Lower leg skin (tissue), 3 donors: Measurements from ENCODE around the gene YKT6.

ENCODE experiments used
- CTCF ChIP-seq, 3 donors: fragments of 450-650 bp; IDR thresholded peaks; one replicate each; pipeline ENCODE4 v1.5.1; 2016; ENCODE audit warnings: antibody characterized with exemption in 3 of 3, mild to moderate bottlenecking in 3 of 3, moderate library complexity in 2 of 3
- POLR2A ChIP-seq, 2 donors: fragments of 450-650 bp; IDR thresholded peaks; one replicate each; pipeline ENCODE4 v1.6.1; 2016 to 2017; ENCODE audit warnings: antibody characterized with exemption in 2 of 2, mild to moderate bottlenecking in 1 of 2, moderate library complexity in 1 of 2

GRCh38 chr7:44259547-44260457, 59.0 kb downstream of the YKT6 start:
- TF ChIP-seq POLR2A (IDR thresholded peaks at IDR 0.05) (no peak), CTCF (IDR thresholded peaks at IDR 0.05) (no peak)
